Muscle of leg (tissue), 11 donors: ENCODE results near the gene PCBP3. TPM values are rescaled to one million over a fixed set of nuclear protein-coding genes. Genes with fewer than 3 reads are reported as not detected.

Source experiments
- DNase-seq: peaks from one replicate; pipeline ENCODE4 v3.0.0; 2013
- H3K27ac ChIP-seq: one replicate; pipeline ENCODE4 v1.5.1; 2013; ENCODE audit warnings: mild to moderate bottlenecking, low read length, control low read depth
- H3K27me3 ChIP-seq: one replicate; pipeline ENCODE4 v1.6.1; 2013; ENCODE audit warnings: low read length; ENCODE audit not compliant: control insufficient read depth, insufficient read depth
- H3K36me3 ChIP-seq: one replicate; pipeline ENCODE4 v1.6.1; 2013; ENCODE audit warnings: low read length; ENCODE audit not compliant: control insufficient read depth, insufficient read depth
- H3K4me1 ChIP-seq: one replicate; pipeline ENCODE4 v1.6.1; 2013; ENCODE audit warnings: low read length; ENCODE audit not compliant: control insufficient read depth, insufficient read depth
- H3K4me3 ChIP-seq: one replicate; pipeline ENCODE4 v1.5.1; 2013; ENCODE audit warnings: low read length, control low read depth
- H3K9me3 ChIP-seq: replicated peaks from 2 replicates; pipeline ENCODE4 v1.6.1; 2013; ENCODE audit warnings: low read depth, low read length; ENCODE audit not compliant: control insufficient read depth
- WGBS: methylation state at CpG from one replicate; pipeline ENCODE4 v1.1.5; 2013; ENCODE audit warnings: missing lambda C conversion rate; ENCODE audit not compliant: insufficient coverage; 5-methylcytosine and 5-hydroxymethylcytosine counted together
- polyA plus RNA-seq, 8 donors: library from polyadenylated mRNA; unstranded; fragments of 120-200 nt; gene quantifications; one replicate each; pipeline versions ENCODE4 v1.2.1 to v1.2.3, GENCODE V29; 2013; ENCODE audit warnings: inconsistent platforms in 1 of 8, low replicate concordance in 1 of 8; ENCODE audit not compliant: insufficient read length in 8 of 8, insufficient read depth in 1 of 8
- total RNA-seq: library from RNA; stranded (reverse); fragments of 120-200 nt; gene quantifications from one replicate; pipeline ENCODE4 v1.2.4, GENCODE V29; 2013

PCBP3 gene
- total and polyA plus RNA-seq, 9 donors, result 0.76 to 2.3 (median 1.2) TPM

GRCh38 chr21:45990741-45991605 is 347.4 kb downstream of the PCBP3 start:
- Histone ChIP-seq H3K27me3 (no peaks in the 10 kb centered on the region), H3K27ac (no peak overlapping the region), H3K9me3 (no peaks in the 10 kb centered on the region), H3K36me3 (peaks cover 90% of the 10 kb centered on the region), H3K4me3 (no peak overlapping the region), H3K4me1 (peaks cover 24% of the 10 kb centered on the region)
- no peak for DNase-seq
- WGBS, result 81% methylated on average over 22 of the region's 45 CpGs

GRCh38 chr21:45991606-45992300 is 348.2 kb downstream of the PCBP3 start:
- DNase-seq, result no peak

More at GRCh38 chr21:45991606-45992300, 348.2 kb downstream of the PCBP3 start:
- Histone ChIP-seq H3K27ac (no peak overlapping the region), H3K9me3 (no peaks in the 10 kb centered on the region), H3K4me3 (no peak overlapping the region), H3K27me3 (no peaks in the 10 kb centered on the region), H3K4me1 (peaks cover 24% of the 10 kb centered on the region), H3K36me3 (peaks cover 90% of the 10 kb centered on the region)
- WGBS, result 79% methylated on average over 3 of the region's 18 CpGs

Other genes with a start within 250 kb of the PCBP3 start
- 85.6 TPM for gene COL18A1, start 238.6 kb upstream of the PCBP3 start, total RNA-seq
- gene COL18A1, start 238.6 kb upstream of the PCBP3 start, polyA plus RNA-seq, result 100 to 1,000 TPM in 3 of 8 donors, 10 to 100 TPM in 5; 58.4 to 141 (median 96.7) TPM
- 3.2 TPM for gene SLC19A1, start 101.3 kb upstream of the PCBP3 start, total RNA-seq
- gene SLC19A1, start 101.3 kb upstream of the PCBP3 start, polyA plus RNA-seq, result 10 to 100 TPM in 7 of 8 donors, 1 to 10 TPM in 1; 7.0 to 22.8 (median 12.9) TPM